Liver (tissue), 9 donors: ENCODE results near the gene GRK1. TPM values are rescaled to one million over a fixed set of nuclear protein-coding genes. Genes with fewer than 3 reads are reported as not detected.

ENCODE experiments used
- DNase-seq: peaks from one replicate; pipeline ENCODE4 v3.0.0-alpha.2; 2017; ENCODE audit warnings: low spot score
- H3K27ac ChIP-seq, 2 donors: one replicate each; pipeline ENCODE4 v1.7.0; 2013; ENCODE audit warnings: inconsistent platforms in 2 of 2, low read length in 2 of 2, control low read depth in 1 of 2, low read depth in 1 of 2, mild to moderate bottlenecking in 1 of 2
- H3K27me3 ChIP-seq, 4 donors: one replicate each; pipeline versions ENCODE4 v1.6.1 to v1.7.0; 2013; ENCODE audit warnings: low read length in 3 of 4, inconsistent platforms in 1 of 4, mild to moderate bottlenecking in 1 of 4, moderate library complexity in 1 of 4; ENCODE audit not compliant: control insufficient read depth in 4 of 4, insufficient read depth in 4 of 4
- H3K36me3 ChIP-seq, 4 donors: one replicate each; pipeline versions ENCODE4 v1.6.1 to v1.7.0; 2013; ENCODE audit warnings: low read length in 3 of 4, mild to moderate bottlenecking in 3 of 4, low read depth in 1 of 4, moderate library complexity in 1 of 4; ENCODE audit not compliant: control insufficient read depth in 4 of 4, insufficient read depth in 3 of 4
- H3K4me1 ChIP-seq, 4 donors: one replicate each; pipeline versions ENCODE4 v1.6.1 to v1.7.0; 2013; ENCODE audit warnings: low read length in 3 of 4, mild to moderate bottlenecking in 3 of 4, moderate library complexity in 1 of 4; ENCODE audit not compliant: control insufficient read depth in 4 of 4, insufficient read depth in 4 of 4
- H3K4me3 ChIP-seq, 3 donors: one replicate each; pipeline versions ENCODE4 v1.6.1 to v1.7.0; 2013; ENCODE audit warnings: low read length in 3 of 3, control low read depth in 1 of 3, low read depth in 1 of 3, mild to moderate bottlenecking in 1 of 3
- H3K9ac ChIP-seq, 2 donors: one replicate each; pipeline ENCODE4 v1.7.0; 2013; ENCODE audit warnings: low read length in 2 of 2, mild to moderate bottlenecking in 2 of 2, moderate library complexity in 2 of 2, control low read depth in 1 of 2, low read depth in 1 of 2
- H3K9me3 ChIP-seq, 4 donors: one replicate each; pipeline versions ENCODE4 v1.6.1 to v1.7.0; 2013; ENCODE audit warnings: low read length in 3 of 4; ENCODE audit not compliant: control insufficient read depth in 4 of 4
- ATF3 ChIP-seq: IDR thresholded peaks from 2 replicates; pipeline ENCODE4 v1.6.1; 2016; ENCODE audit warnings: antibody characterized with exemption
- CTCF ChIP-seq: fragments of 150-350 bp; IDR thresholded peaks from 2 replicates; pipeline ENCODE4 v1.5.1; 2017; ENCODE audit warnings: improper control_type of control experiment, low read depth, low read length; ENCODE audit not compliant: missing input control
- EGR1 ChIP-seq, 2 donors: IDR thresholded peaks; 2 replicates each; pipeline ENCODE4 v1.6.1; 2016 to 2018; ENCODE audit warnings: antibody characterized with exemption in 2 of 2, low read depth in 2 of 2
- FOXA1 ChIP-seq: IDR thresholded peaks from 2 replicates; pipeline ENCODE4 v1.6.1; 2016; ENCODE audit warnings: antibody characterized with exemption
- FOXA2 ChIP-seq: IDR thresholded peaks from 2 replicates; pipeline ENCODE4 v1.6.1; 2016; ENCODE audit warnings: antibody characterized with exemption
- HNF4G ChIP-seq: IDR thresholded peaks from 2 replicates; pipeline ENCODE4 v1.6.1; 2016; ENCODE audit warnings: antibody characterized with exemption
- JUND ChIP-seq, 2 donors: IDR thresholded peaks; 2 replicates each; pipeline ENCODE4 v1.6.1; 2016; ENCODE audit warnings: antibody characterized with exemption in 2 of 2
- MAX ChIP-seq: IDR thresholded peaks from 2 replicates; pipeline ENCODE4 v1.6.1; 2016; ENCODE audit warnings: antibody characterized with exemption
- NR2F2 ChIP-seq: IDR thresholded peaks from 2 replicates; pipeline ENCODE4 v1.6.1; 2016; ENCODE audit warnings: antibody characterized with exemption
- RAD21 ChIP-seq, 2 donors: IDR thresholded peaks; 2 replicates each; pipeline ENCODE4 v1.6.1; 2016; ENCODE audit warnings: antibody characterized with exemption in 2 of 2, mild to moderate bottlenecking in 2 of 2
- REST ChIP-seq: IDR thresholded peaks from 2 replicates; pipeline ENCODE4 v1.6.1; 2016; ENCODE audit warnings: antibody characterized with exemption, mild to moderate bottlenecking
- RXRA ChIP-seq, 2 donors: IDR thresholded peaks; 2 replicates each; pipeline ENCODE4 v1.6.1; 2017 to 2018; ENCODE audit warnings: antibody characterized with exemption in 2 of 2, mild to moderate bottlenecking in 1 of 2
- SP1 ChIP-seq: IDR thresholded peaks from 2 replicates; pipeline ENCODE4 v1.6.1; 2018; ENCODE audit warnings: antibody characterized with exemption, mild to moderate bottlenecking
- TAF1 ChIP-seq: conservative IDR thresholded peaks from 2 replicates; pipeline ENCODE4 v1.6.1; 2016; ENCODE audit warnings: antibody characterized with exemption, mild to moderate bottlenecking
- YY1 ChIP-seq: IDR thresholded peaks from 2 replicates; pipeline ENCODE4 v1.6.1; 2016; ENCODE audit warnings: antibody characterized with exemption, mild to moderate bottlenecking
- ZBTB33 ChIP-seq: IDR thresholded peaks from 2 replicates; pipeline ENCODE4 v1.6.1; 2016; ENCODE audit warnings: antibody characterized with exemption
- WGBS: extraction: QIAGEN DNeasy Blood & Tissue Kit; methylation state at CpG from one replicate; pipeline ENCODE4 v1.1.7; 2013; 5-methylcytosine and 5-hydroxymethylcytosine counted together
- polyA plus RNA-seq, 2 donors: library from polyadenylated mRNA; stranded (reverse) in 1 of 2; unstranded in 1 of 2; fragments of 200-250 nt in 1 of 2; fragments of >200 nt in 1 of 2; fragmentation: Nextera tagmentation in 1 of 2; extraction: Ambion mirVana in 1 of 2; gene quantifications; one replicate each; pipeline versions ENCODE4 v1.2.1 to v1.2.3, GENCODE V29; 2013 to 2015
- total RNA-seq, 2 donors: library from RNA; depleted of rRNA; stranded (reverse); fragments of >200 nt; gene quantifications; one replicate each; pipeline ENCODE4 v1.2.3, GENCODE V29; 2014
- donor health status: healthy.
- donor health status: healthy.
- donor health status: healthy.
- donor health status: healthy.
- donor health status: healthy.

Gene GRK1
- total and polyA plus RNA-seq, 4 donors = 0.05 TPM; not detected in 3

- no peak overlapping the region for H3K4me3 ChIP-seq
- 76% methylated on average over 21 of the region's 21 CpGs for WGBS
- peaks cover 0 to 3% (median 0%) of the 10 kb centered on the region in 4 donors for H3K4me1 ChIP-seq
- no peaks in the 10 kb centered on the region for H3K27me3 ChIP-seq
- no peak overlapping the region for H3K27ac ChIP-seq
- no peak for DNase-seq
- no peaks in the 10 kb centered on the region for H3K9me3 ChIP-seq
- H3K36me3 ChIP-seq = no peaks in the 10 kb centered on the region
- no peak overlapping the region for H3K9ac ChIP-seq
- no peak for TF ChIP-seq RXRA (IDR thresholded peaks at IDR 0.05)
- TF ChIP-seq JUND (IDR thresholded peaks at IDR 0.05) = no peak
- no peak for TF ChIP-seq RAD21 (IDR thresholded peaks at IDR 0.05)
- TF ChIP-seq TAF1 = no peak
- no peak for TF ChIP-seq FOXA2
- TF ChIP-seq ZBTB33 = no peak
- TF ChIP-seq MAX = no peak
- no peak for TF ChIP-seq ATF3
- TF ChIP-seq HNF4G = no peak
- TF ChIP-seq CTCF = no peak
- TF ChIP-seq EGR1 (IDR thresholded peaks at IDR 0.05; ENCODE audit: low read depth in 2 of 2) = no peak
- no peak for TF ChIP-seq NR2F2
- no peak for TF ChIP-seq FOXA1
Observed at GRCh38 chr13:113742445-113743120, 75.6 kb downstream of the GRK1 start.

GRCh38 chr13:113743366-113744195 lies 76.6 kb downstream of the GRK1 start:
- Histone ChIP-seq H3K27ac (no peak overlapping the region), H3K9ac (no peak overlapping the region), H3K27me3 (no peaks in the 10 kb centered on the region), H3K9me3 (no peaks in the 10 kb centered on the region), H3K36me3 (no peaks in the 10 kb centered on the region), H3K4me3 (no peak overlapping the region), H3K4me1 (peaks cover 0 to 3% (median 0%) of the 10 kb centered on the region in 4 donors)
- TF ChIP-seq SP1 (no peak), REST (no peak), YY1 (no peak), EGR1 (IDR thresholded peaks at IDR 0.05; ENCODE audit: low read depth in 2 of 2) (no peak)
- no peak for DNase-seq
- 90% methylated on average over 24 of the region's 24 CpGs for WGBS
